GM21515 (cell line): ENCODE data around the gene CHERP.
"Not testable (repeated sequence)": the region's sequence is repeated elsewhere in the genome, so short reads cannot be mapped to it uniquely, and the experiment has no call there.

Experiments
- ATAC-seq: cut with Tn5 transposase; IDR thresholded peaks from one replicate; pipeline ENCODE4 v1.9.1; 2021; ENCODE audit not compliant: unreplicated experiment

The CHERP gene

GRCh38 chr19:16477311-16477710, 64.9 kb downstream of the CHERP start:
- no peak for ATAC-seq

- no peak for ATAC-seq
Observed at GRCh38 chr19:16476401-16476800, 65.8 kb downstream of the CHERP start.

DNA sequence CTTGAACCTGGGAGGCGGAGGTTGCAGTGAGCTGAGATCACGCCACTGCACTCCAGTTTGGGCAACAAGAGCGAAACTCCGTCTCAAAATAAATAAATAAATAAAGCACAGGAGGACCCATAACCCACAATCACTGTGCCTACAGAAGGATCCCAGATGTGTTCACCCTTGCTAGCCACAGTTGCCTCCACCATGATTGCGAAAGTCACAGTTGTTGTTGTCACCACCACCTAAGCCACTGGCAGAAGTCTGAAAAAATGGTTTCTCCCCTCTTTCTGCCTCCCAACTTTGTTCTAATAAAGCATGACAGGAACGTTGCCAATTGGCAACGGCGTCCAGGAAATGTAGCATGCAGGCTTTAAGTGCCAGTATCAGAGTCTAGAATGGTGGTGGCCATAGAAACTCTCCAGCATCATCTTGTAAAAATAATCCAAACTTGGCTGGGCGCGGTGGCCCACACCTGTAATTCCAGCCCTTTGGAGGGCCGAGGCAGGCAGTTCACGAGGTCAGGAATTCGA, 68.3 kb downstream of the CHERP start:
- no peak for ATAC-seq

GRCh38 chr19:16472992-16473391, 69.2 kb downstream of the CHERP start:
- no peak for ATAC-seq

DNA sequence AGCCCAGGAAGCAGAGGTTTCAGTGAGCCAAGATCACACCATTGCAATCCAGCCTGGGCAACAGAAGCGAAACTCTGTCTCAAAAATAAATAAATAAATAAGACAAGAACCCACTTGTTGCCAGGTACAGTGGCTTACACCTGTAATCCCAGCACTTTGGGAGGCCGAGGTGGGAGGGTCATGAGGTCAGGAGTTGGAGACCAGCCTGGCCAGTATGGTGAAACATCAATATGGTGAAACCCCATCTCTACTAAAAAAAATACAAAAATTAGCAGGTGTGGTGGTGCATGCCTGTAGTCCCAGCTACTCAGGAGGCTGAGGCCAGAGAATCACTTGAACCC, 69.7 kb downstream of the CHERP start:
- ATAC-seq = not testable (repeated sequence)

DNA sequence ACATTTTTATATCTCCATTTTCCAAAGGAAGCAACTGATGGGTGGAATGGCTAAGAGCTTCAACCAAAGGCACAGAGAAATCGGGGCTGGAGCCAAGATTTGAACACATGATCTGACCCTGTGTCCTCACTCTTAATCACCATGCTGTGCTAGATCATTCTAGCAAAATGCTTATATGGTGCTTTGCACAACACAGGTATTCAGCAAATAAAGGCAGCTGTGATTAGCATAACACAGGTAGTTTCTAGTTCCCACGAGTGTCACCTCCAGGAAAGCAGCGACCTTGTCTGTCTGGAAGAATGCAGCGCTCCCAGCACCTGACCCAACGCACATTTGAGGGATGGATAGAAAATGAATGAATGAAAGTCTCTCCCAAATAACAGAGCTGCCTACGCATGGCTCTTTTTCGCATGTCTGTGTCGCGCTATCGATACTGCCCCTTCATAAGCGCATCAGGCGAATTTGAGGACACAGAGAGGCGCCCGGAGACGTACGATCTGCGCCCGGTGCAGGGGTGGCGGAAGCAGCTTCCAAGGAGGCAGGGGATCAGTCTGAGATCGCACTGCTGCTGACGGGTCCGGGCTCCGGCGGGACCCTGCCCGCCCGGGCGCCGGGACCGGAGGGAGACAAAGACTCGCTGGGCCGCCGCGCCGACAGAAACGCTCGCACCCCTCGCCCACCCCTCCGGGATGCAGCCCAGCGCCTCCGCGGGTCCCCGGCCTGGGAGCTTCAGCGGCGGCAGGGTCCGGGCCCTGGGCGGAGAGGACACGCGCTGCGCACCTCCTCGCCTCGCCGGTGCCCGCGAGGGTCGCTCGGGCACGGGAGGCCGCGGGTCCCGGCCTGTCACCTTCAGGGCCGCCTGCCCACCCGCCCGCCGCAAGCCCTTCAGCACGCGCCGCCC, 71.1 kb downstream of the CHERP start:
- peak; percentile 31 for ATAC-seq

GRCh38 chr19:16470541-16470910, 71.7 kb downstream of the CHERP start:
- no peak for ATAC-seq
